H1 (cell line): Measurements from ENCODE around the gene KCTD2.

Experiments used
- ASH2L ChIP-seq: fragments of 200-600, 300-600 bp; sonication (generic); IDR thresholded peaks from one replicate; pipeline ENCODE4 v1.7.1; 2017; ENCODE audit warnings: low read length
- CTCF ChIP-seq, 3 experiments: IDR thresholded peaks; 1 replicate in 2 of 3; 2 replicates in 1 of 3; pipeline versions ENCODE4 v1.5.1 to v1.6.1; 2011; ENCODE audit warnings: low read length in 3 of 3, mild to moderate bottlenecking in 3 of 3, inconsistent platforms in 2 of 3, low read depth in 1 of 3, moderate library complexity in 1 of 3; ENCODE audit not compliant: insufficient read depth in 1 of 3; ENCODE audit errors: control extremely low read depth in 1 of 3
- EP300 ChIP-seq, 2 experiments: IDR thresholded peaks; 1 replicate in 1 of 2; 2 replicates in 1 of 2; pipeline ENCODE4 v1.6.1; 2011 to 2012; ENCODE audit warnings: low read depth in 2 of 2, low read length in 2 of 2, mild to moderate bottlenecking in 2 of 2, borderline replicate concordance in 1 of 2, inconsistent platforms in 1 of 2, moderate library complexity in 1 of 2
- EZH2 ChIP-seq: fragments of 200-600 bp; sonication (generic); IDR thresholded peaks from 2 replicates; pipeline ENCODE4 v1.7.1; 2012; ENCODE audit warnings: low read depth, mild to moderate bottlenecking, moderate library complexity, low read length, inconsistent platforms; ENCODE audit not compliant: severe bottlenecking
- JUND ChIP-seq: IDR thresholded peaks from 2 replicates; pipeline ENCODE4 v1.6.1; 2011; ENCODE audit warnings: mild to moderate bottlenecking, improper control_type of control experiment, low read length
- POLR2AphosphoS5 ChIP-seq: IDR thresholded peaks from 2 replicates; pipeline ENCODE4 v1.6.1; 2011; ENCODE audit warnings: low read depth, low read length
- SP1 ChIP-seq: IDR thresholded peaks from 2 replicates; pipeline ENCODE4 v1.6.1; 2011; ENCODE audit warnings: low read depth, low read length
- TAF1 ChIP-seq: IDR thresholded peaks from 2 replicates; pipeline ENCODE4 v1.6.1; 2011; ENCODE audit warnings: mild to moderate bottlenecking, low read depth, low read length
- TBP ChIP-seq: IDR thresholded peaks from 2 replicates; pipeline ENCODE4 v1.6.1; 2011; ENCODE audit warnings: low read depth, low read length, improper control_type of control experiment

- TF ChIP-seq SP1 = no peak
- no peak for TF ChIP-seq ASH2L
- no peak for TF ChIP-seq EZH2
- TF ChIP-seq TBP = no peak
- TF ChIP-seq TAF1 = no peak
- no peak for TF ChIP-seq CTCF (IDR thresholded peaks at IDR 0.05; ENCODE audit: control extremely low read depth in 1 of 3, insufficient read depth in 1 of 3, low read depth in 1 of 3, low read length in 3 of 3)
- TF ChIP-seq EP300 (IDR thresholded peaks at IDR 0.05; ENCODE audit: borderline replicate concordance in 1 of 2, low read depth in 2 of 2, low read length in 2 of 2) = no peak
- no peak for TF ChIP-seq JUND
- no peak for TF ChIP-seq POLR2AphosphoS5
Observed at GRCh38 chr17:75048249-75048878, 1.3 kb downstream of the KCTD2 start.
